HG03064 (cell line): ENCODE results near the gene LSM4.

Experiments
- ATAC-seq: cut with Tn5 transposase; IDR thresholded peaks from one replicate; pipeline ENCODE4 v1.9.1; 2021; ENCODE audit warnings: low read depth; ENCODE audit not compliant: unreplicated experiment

LSM4 gene

GRCh38 chr19:18293642-18294466 is 29.0 kb downstream of the LSM4 start:
- no peak for ATAC-seq

- ATAC-seq: no peak
Measured at GRCh38 chr19:18292810-18293641, 29.9 kb downstream of the LSM4 start.

GRCh38 chr19:18292462-18292809 is 30.4 kb downstream of the LSM4 start:
- ATAC-seq: no peak

- no peak for ATAC-seq
Measured at GRCh38 chr19:18291590-18292461, 31.1 kb downstream of the LSM4 start.

- ATAC-seq: no peak
Measured at GRCh38 chr19:18291019-18291524, 31.8 kb downstream of the LSM4 start.

GRCh38 chr19:18290302-18291018 is 32.4 kb downstream of the LSM4 start:
- no peak for ATAC-seq

GRCh38 chr19:18289471-18290301 is 33.2 kb downstream of the LSM4 start:
- ATAC-seq: no peak

GRCh38 chr19:18287836-18288772 is 34.8 kb downstream of the LSM4 start:
- no peak for ATAC-seq

GRCh38 chr19:18286973-18287635 is 35.8 kb downstream of the LSM4 start:
- no peak for ATAC-seq

GRCh38 chr19:18284712-18285360 is 38.0 kb downstream of the LSM4 start:
- no peak for ATAC-seq

GRCh38 chr19:18283338-18283737 is 39.5 kb downstream of the LSM4 start:
- no peak for ATAC-seq

- ATAC-seq: no peak
Measured at GRCh38 chr19:18282788-18283141, 40.1 kb downstream of the LSM4 start.

- peak; percentile 17 for ATAC-seq
Measured at GRCh38 chr19:18282021-18282787, 40.7 kb downstream of the LSM4 start.

- peak; percentile 50 for ATAC-seq
Measured at GRCh38 chr19:18281082-18282020, 41.5 kb downstream of the LSM4 start, which contains the start of gene JUND. TSS of gene JUND (minus strand) at chr19:18281622. CDS start at chr19:18281484, 138 bp downstream.
